DOHH2 (cell line): ENCODE measurements around the gene WDFY4.

Experiments
- CTCF ChIP-seq: fragments of 200-600 bp; sonication (generic); IDR thresholded peaks from one replicate; pipeline ENCODE4 v1.5.1; 2014; ENCODE audit warnings: antibody characterized with exemption, mild to moderate bottlenecking, low read depth, low read length; ENCODE audit not compliant: poor library complexity, severe bottlenecking
- EZH2phosphoT487 ChIP-seq: fragments of 200-600 bp; sonication (generic); IDR thresholded peaks from 2 replicates; pipeline ENCODE4 v1.6.1; 2017; ENCODE audit warnings: borderline replicate concordance, mild to moderate bottlenecking, antibody characterized with exemption, low read length, moderate library complexity, mixed read lengths

- TF ChIP-seq CTCF, result no peak
- TF ChIP-seq EZH2phosphoT487, result no peak
These were observed 77.7 kb downstream of the WDFY4 start for GRCh38 chr10:48762064-48763042.
